ENCODE data around the gene ABLIM2. TPM values are rescaled to one million over a fixed set of nuclear protein-coding genes. Genes with fewer than 3 reads are reported as not detected.

ABLIM2 gene
- polyA plus RNA-seq, 3 donors, result 0.21 TPM; not detected in 2

GRCh38 chr4:8016527-8016926, 142.1 kb downstream of the ABLIM2 start:
- DNase-seq, result no peak
- no peaks in the 10 kb centered on the region for H3K4me1 Mint-ChIP-seq
- H3K9me3 Mint-ChIP-seq, result peaks cover 0 to 1% (median 0%) of the 10 kb centered on the region in 7 donors
- no peak overlapping the region for H3K27ac ChIP-seq (ENCODE audit: low read depth in 1 of 2, low read length in 2 of 2)
- H3K4me2 ChIP-seq (replicated peaks; ENCODE audit: extremely low read depth, low read length, poor library complexity, severe bottlenecking), result no peak overlapping the region
- H3K27me3 Mint-ChIP-seq (ENCODE audit: low read depth in 3 of 3), result peaks cover 7 to 19% (median 18%) of the 10 kb centered on the region in 3 donors
- intact Hi-C loops (cut with micrococcal nuclease), result no loop called here
- 78% methylated on average over 9 of the region's 12 CpGs for WGBS (ENCODE audit: insufficient coverage)
- peaks cover 0 to 5% of the 10 kb centered on the region in 2 donors for H3K27me3 ChIP-seq (ENCODE audit: control insufficient read depth in 2 of 2, insufficient read depth in 2 of 2, low read length in 2 of 2)
- H3K36me3 ChIP-seq (replicated peaks in 1 of 2; ENCODE audit: control insufficient read depth in 1 of 2, insufficient read depth in 2 of 2, low read length in 2 of 2), result no peaks in the 10 kb centered on the region
- H3K4me3 ChIP-seq (replicated peaks in 1 of 3; ENCODE audit: low read depth in 2 of 3, low read length in 3 of 3), result no peak overlapping the region
- H3K79me2 ChIP-seq (ENCODE audit: insufficient read depth, low read length), result no peaks in the 10 kb centered on the region
- H3K36me3 Mint-ChIP-seq, result no peaks in the 10 kb centered on the region
- no peak for TF ChIP-seq CTCF (IDR thresholded peaks at IDR 0.05)
- no peaks in the 10 kb centered on the region for H4K20me1 ChIP-seq (ENCODE audit: insufficient read depth, low read length)
- H3K27ac Mint-ChIP-seq, result no peak overlapping the region
- no peaks in the 10 kb centered on the region for H3K4me1 ChIP-seq (ENCODE audit: control insufficient read depth in 1 of 2, insufficient read depth in 2 of 2, low read length in 2 of 2)
- H2AFZ ChIP-seq (ENCODE audit: insufficient read depth, low read depth, low read length, poor library complexity, severe bottlenecking), result no peak overlapping the region
- no peaks in the 10 kb centered on the region for H3K9me3 ChIP-seq (replicated peaks in 1 of 2; ENCODE audit: control insufficient read depth in 1 of 2, insufficient read depth in 1 of 2, low read length in 2 of 2)
- no peak overlapping the region for H3K9ac ChIP-seq (ENCODE audit: insufficient read depth, low read length, poor library complexity, severe bottlenecking)
- no peak overlapping the region for H3K4me3 Mint-ChIP-seq

- H3K4me1 Mint-ChIP-seq, result no peaks in the 10 kb centered on the region
These were observed 143.1 kb downstream of the ABLIM2 start for GRCh38 chr4:8015512-8015911.

More at GRCh38 chr4:8015512-8015911, 143.1 kb downstream of the ABLIM2 start:
- peaks cover 0 to 1% (median 0%) of the 10 kb centered on the region in 7 donors for H3K9me3 Mint-ChIP-seq
- Histone ChIP-seq H2AFZ (ENCODE audit: insufficient read depth, low read depth, low read length, poor library complexity, severe bottlenecking) (no peak overlapping the region), H3K36me3 (replicated peaks in 1 of 2; ENCODE audit: control insufficient read depth in 1 of 2, insufficient read depth in 2 of 2, low read length in 2 of 2) (no peaks in the 10 kb centered on the region), H3K4me3 (replicated peaks in 1 of 3; ENCODE audit: low read depth in 2 of 3, low read length in 3 of 3) (no peak overlapping the region), H3K4me1 (ENCODE audit: control insufficient read depth in 1 of 2, insufficient read depth in 2 of 2, low read length in 2 of 2) (no peaks in the 10 kb centered on the region), H3K27me3 (ENCODE audit: control insufficient read depth in 2 of 2, insufficient read depth in 2 of 2, low read length in 2 of 2) (peaks cover 0 to 5% of the 10 kb centered on the region in 2 donors), H3K79me2 (ENCODE audit: insufficient read depth, low read length) (no peaks in the 10 kb centered on the region), H3K9ac (ENCODE audit: insufficient read depth, low read length, poor library complexity, severe bottlenecking) (no peak overlapping the region), H4K20me1 (ENCODE audit: insufficient read depth, low read length) (no peaks in the 10 kb centered on the region), H3K9me3 (replicated peaks in 1 of 2; ENCODE audit: control insufficient read depth in 1 of 2, insufficient read depth in 1 of 2, low read length in 2 of 2) (no peaks in the 10 kb centered on the region), H3K27ac (ENCODE audit: low read depth in 1 of 2, low read length in 2 of 2) (no peak overlapping the region), H3K4me2 (replicated peaks; ENCODE audit: extremely low read depth, low read length, poor library complexity, severe bottlenecking) (no peak overlapping the region)
- no peak for TF ChIP-seq CTCF (IDR thresholded peaks at IDR 0.05)
- no peaks in the 10 kb centered on the region for H3K36me3 Mint-ChIP-seq
- no peak for DNase-seq
- peaks cover 7 to 19% (median 18%) of the 10 kb centered on the region in 3 donors for H3K27me3 Mint-ChIP-seq (ENCODE audit: low read depth in 3 of 3)
- WGBS (ENCODE audit: insufficient coverage), result 42% methylated on average over 2 of the region's 4 CpGs
- no peak overlapping the region for H3K4me3 Mint-ChIP-seq
- intact Hi-C loops (cut with micrococcal nuclease), result no loop called here
- H3K27ac Mint-ChIP-seq, result no peak overlapping the region
